ENCODE measurements around the gene MYBPC3.
A peak's percentile ranks its signal among the peaks of the same experiment; 100 is the strongest.

The MYBPC3 gene

DNA sequence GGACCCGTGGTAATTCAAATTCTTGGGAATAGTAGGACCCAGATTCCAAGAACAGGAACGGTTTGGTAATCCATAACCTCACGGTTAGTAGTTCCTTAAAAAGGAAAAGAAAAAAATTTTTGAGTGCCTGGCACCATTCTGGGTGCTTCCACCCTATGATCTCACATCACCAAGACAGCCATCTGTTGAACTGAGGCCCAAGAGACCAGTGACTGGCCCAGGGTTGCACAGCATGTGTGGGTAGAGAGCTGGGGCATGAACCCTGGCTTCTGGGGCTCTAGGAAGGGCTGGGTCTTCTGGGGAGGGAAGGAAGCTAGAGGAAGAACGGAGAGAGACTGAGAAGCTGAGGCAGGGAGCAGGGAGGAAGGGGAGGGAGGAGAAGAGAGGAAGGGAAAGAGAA, 30.6 kb upstream of the MYBPC3 start:
- no peak for DNase-seq

DNA sequence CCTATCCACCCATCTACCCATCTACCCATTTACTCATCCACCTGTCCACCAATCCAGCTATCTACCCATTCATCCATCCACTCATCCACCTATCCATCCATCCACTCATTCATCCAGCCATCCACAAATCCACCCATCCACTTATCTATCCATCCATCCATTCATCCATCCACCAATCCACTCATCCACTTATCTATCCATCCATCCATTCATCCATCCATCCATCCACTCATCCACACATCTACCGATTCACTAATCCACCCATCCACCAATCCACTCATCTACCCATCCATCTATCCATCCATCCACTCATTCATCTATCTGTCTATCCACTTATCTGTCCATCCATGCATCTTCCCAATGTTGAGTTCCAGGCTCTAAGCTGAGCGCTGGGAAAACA, 27.6 kb upstream of the MYBPC3 start:
- DNase-seq: no peak

DNA sequence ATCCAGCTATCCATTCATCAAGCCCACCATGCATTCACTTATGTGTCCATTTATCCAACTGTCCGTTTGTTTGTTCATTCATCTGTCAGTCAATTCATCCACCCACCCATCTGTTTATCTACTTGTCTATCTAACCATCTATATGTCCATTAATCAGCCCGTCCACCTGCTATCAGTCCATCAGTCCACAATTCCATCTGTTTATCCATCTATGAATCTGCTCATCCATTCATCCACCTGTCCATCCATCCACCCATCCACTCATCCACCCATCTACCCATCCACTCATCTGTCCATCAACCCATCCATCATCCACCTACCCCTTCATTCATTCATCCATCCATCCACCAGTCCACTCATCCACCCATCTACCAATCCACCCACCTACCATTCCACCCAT, 26.8 kb upstream of the MYBPC3 start:
- no peak for DNase-seq

DNA sequence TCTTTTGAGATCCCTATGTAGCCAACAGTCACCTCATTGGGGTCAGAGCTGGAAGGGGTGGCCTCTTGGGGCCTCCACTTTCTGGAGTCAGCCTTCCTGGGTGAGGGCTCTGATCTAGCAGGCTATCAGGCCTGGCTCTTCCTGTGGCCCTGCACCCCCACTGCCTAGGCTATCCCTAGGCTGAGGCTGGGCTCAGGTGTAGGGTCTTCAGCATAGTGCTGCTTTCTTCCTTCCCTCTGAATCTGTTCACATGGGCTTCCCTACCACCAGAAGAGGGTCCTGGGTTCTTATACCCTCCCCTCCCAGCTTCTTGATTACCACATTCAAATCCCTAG, 26.3 kb upstream of the MYBPC3 start:
- no peak for DNase-seq

DNA sequence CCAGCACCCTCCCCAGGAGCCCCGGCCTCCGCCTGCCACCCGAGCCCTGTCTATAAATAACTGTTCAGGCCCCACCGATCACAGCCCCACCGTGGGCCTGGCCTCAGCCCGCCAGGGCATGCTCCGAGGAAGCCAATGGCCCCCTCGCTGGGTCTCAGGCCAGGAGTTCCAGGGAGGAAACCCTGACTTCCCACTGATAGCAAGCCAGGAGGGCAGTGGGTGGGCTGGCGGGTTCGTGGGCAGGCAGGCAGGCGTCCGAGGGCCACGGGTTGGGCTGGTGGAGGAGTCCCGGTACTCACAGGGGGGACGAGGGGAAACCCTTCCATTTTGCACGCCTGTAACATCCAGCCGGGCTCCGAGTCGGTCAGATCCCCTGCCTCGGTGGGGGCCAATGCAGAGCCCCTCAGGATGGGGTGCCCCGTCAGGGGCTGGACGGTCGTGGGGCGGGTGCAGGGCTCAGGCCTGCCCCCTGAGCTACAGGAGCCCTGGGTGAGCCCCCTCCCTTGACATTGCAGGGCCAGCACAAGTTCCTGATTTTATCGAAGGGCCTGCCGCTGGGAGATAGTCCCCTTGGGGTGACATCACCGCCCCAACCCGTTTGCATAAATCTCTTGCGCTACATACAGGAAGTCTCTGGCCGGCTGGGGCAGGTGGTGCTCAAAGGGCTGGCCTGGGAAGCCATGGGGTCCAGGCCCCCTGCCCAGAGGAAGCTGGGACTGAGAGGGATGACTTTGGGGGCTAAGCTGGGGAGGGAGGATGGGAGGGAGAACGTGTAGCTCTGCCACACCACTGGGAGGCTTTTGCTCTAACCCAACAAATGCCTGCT, 25.7 kb upstream of the MYBPC3 start, which contains the start of gene SPI1:
Gene SPI1, minus strand, starts transcription at position 538 of the 826 bp plus-strand sequence. Its CDS starts 194 bp downstream, at position 344.
- no peak for DNase-seq

DNA sequence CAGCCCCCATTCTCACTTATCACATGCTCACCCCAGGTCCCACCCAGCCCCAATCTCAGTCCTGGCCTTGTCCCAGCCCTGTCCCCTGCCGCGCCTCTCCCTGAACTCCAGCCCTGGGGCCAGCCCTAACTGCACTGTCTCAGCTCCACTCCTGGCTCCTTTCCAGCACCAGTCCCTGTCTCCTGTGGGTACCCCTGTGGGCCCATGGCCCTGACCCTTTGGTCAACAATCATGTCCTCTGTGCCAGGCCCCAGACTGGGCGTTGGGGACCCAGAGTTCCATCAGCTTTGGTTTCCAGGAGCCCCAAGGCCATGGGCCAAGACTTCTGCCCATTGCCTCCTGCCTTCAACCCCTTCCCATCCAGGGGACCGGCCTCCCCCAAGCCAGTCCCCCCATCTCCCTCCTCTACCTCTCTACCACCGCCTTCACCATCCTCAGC, 25.1 kb upstream of the MYBPC3 start:
- no peak for DNase-seq

DNA sequence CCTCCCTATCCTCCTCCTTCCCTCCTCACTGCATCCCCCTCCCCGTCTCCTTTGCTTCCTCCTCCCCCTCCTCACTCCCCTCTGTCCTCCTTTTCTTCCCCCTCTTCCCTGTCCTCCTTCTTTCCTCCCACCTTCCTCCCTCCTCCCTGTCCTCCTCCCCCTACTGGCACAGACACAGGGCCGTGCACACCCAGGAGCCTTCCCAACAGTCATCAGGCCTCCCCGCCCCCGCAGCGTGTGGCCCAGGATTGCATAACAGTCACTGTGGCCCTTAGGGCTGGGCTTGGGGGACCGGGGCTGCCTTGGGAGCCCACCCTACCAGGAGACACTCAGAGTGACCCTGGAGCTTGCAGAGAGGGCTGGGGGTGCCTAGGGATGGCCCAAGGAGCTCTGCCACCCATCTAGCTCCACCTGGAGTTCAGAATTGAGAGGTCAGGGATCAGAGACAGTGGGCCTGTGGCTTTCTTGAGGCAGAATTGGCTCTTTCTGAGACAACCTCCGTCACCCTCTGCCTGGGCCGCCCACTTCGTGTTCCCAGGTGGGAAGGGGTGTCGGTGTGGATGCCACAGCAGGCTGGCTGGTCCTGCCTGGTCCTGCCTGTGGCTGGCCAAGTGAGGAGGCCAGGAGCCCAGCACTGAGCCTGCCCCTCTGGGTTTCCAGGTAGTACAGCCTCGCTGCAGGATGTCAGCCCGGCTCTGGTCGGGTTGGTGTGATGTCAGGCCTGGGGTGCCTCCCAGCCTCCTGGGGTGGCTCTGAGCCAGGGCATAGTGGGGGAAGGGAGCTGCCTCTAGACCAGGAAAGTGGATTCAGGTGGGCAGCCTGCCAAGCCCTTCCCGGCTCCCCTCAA, 24.2 kb upstream of the MYBPC3 start:
- no peak for DNase-seq

DNA sequence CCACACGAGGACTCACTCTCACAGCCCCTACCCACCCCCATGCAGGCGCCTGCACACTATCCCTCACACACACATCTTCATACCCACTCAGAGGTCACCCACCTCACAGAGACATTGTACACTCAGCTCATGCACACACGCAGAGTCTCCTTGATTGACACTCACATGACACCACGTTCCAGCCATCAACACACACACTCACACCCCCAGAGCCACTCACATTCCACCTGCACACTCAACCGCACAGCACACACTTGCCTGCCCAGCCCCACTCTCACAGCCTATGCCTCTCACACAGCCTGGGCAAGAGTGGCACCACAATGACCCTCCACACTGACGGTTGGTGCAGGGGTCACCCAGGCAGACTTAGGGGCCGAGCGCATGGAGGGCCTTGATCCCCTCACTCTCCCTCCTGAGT, 23.6 kb upstream of the MYBPC3 start:
- DNase-seq: no peak

DNA sequence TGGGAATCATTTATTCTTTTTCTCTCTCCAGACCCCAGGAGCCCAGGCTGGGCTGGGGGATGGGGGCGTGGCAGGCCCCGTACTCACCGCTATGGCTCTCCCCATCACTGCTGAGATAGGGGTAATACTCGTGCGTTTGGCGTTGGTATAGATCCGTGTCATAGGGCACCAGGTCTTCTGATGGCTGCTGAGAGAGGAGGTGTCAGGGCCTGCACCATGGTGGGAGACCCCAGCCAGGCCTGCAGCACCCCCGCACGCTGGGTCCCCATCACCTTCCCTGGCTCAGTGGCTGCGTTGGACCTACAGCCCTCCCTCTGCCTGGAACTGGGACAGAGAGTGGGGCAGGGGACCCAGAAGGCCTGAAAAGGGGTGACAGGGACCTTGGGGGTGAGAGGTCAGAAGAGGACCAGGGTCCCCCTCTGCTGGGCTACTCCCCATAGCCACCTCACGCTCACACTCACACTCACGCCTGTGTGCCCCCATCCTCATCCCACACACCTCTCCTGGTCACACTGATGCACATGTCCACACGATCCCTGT, 23.1 kb upstream of the MYBPC3 start:
- no peak for DNase-seq

DNA sequence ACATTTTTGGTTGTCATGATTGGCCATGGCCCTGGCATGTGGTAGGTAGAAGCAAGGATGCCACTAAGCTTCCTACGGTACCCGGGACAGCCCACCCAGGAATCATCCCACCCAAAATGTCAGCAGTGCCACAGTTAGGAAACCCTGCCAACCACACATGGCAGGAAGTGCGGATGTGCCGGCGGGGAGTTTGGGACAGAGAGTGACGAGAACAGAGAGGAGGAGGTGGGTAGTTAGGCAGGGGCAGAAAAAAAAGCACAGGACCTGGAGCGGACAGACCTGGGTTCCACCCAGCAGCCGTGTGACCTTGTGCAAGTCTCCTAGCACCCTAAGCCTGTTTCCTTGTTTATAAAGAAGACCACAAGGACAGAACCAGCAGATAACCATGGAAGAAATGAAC, 22.5 kb upstream of the MYBPC3 start:
- DNase-seq: no peak

DNA sequence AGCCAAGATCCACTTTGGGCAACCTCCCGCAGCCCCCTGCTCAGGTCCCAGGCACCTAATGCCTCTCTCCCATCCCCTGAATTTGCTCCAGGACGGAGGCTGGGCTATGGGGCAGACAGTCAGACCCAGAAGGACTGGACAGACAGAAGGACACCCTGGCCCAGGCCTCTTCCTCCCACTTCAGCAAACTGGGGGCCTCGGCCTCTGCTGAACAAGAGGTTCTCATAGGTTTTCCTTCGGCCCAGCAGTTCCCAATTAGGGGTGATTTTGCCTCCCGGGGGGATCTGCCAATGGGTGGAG, 22.2 kb upstream of the MYBPC3 start:
- DNase-seq: no peak

DNA sequence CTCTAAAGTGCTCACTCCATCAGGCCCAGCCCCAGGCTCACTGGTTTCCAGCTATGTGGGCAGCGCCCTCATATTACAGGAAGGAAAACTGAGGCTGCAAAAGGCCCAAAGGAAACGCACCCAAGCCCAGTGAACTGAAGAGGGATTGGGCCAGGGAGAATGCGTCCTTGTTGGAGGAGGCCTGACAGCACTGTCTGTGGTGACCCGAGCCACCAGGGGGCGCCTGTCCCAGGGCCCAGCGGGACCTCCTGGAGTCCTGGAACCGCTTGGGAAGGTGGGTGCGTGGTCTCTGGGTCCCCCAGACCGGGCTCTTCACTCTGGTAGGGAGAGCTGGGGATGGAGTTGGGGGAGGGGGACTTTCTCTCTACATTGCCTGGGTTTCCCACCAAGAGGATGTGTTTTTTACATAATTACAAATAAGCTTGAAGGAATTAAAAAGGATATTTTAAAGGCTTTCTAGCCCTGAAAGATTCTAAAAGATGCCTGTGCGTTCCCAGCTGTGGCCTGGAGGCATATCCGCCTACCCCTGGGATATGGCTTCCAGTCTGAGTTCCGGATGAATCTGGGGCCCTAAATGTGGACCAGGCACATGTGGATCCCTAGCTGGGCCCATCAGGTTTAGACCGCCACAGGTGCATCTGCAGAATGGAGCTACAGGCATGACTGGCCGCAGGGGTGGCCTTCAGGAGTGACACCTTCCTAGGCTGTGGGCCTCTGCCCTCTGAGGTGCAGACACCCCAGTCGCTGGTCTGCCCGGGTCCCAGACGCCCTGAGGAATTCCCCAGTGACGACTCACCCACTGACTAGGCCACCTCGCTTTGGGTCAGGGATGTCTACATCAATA, 21.6 kb upstream of the MYBPC3 start:
- peak; percentile 62 for DNase-seq

DNA sequence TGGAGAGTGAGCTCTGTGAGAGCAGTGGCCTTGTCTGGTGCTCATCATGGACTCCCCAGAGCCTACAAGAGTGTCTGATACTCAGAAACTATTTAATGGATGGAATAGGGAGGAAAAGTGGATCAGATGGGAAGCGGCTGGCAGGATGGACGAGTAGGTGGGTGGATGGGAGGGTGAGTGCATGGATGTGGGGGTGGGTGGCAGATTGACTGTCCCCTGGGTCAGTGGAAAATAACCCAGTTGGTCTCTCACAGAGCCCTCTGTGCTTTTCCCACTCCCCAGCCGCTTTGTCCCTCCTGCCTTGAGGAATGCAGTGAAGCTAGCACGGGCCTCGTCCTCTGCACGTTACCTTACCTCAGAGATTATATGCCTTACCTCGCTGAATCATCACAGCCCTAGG, 19.9 kb upstream of the MYBPC3 start:
- no peak for DNase-seq

DNA sequence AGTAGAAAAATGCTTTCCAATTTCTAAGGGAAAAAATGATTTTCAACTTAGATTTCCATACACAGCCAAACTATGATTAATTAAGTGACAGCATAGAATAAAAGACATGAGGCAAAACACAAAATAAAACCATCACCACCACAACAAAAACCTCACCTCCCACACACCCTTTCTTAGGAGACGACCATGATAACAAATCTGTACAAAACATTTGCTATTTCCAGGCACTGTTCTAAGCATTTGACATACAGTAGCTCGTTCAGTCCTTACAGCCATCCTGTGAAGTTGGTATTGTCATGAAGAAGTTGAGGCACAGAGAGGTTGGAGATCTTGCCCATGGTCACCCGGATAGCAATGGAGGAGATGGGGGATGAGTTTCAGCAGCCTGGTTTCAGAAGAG, 17.2 kb upstream of the MYBPC3 start:
- no peak for DNase-seq

DNA sequence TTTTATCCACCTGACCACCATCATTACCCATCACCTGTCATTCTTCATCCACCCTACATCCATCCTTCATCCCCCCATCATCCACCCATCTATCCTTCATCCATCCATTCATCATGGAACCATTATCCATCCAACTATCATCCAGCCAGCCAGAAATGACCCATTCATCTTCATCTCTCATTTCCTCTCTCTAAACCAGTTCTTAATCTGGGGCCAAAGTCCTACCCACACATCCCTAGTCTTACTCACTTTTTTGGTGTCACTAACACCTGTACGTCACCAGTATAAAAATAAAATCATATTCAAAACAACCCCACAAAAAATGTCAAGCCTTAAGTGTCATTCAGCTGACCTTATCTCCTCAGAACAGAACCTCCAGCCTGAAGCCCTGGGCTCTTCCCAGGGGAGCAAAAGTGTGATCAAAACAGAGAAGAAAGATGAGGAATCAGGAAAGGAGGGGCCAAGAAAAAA, 13.6 kb upstream of the MYBPC3 start:
- DNase-seq: no peak

DNA sequence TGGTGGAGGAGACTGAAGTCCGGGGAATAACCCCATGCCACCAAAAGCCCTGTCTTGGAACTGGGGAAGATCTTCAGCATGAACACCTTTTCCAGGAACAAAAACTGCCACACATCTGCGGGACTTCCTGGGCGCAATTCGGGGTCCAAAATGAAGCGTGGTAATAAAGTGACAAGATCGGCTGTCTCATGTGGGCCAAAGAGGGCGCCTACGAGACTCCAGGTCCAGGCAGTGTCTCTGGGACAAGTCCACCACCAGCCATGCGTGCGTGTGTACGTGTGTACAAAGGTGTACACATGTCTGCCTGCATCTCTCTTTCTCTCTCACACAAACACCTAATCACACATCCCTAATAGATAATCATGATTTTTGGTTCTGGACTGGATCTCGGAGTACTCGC, 8.9 kb upstream of the MYBPC3 start:
- DNase-seq: no peak

DNA sequence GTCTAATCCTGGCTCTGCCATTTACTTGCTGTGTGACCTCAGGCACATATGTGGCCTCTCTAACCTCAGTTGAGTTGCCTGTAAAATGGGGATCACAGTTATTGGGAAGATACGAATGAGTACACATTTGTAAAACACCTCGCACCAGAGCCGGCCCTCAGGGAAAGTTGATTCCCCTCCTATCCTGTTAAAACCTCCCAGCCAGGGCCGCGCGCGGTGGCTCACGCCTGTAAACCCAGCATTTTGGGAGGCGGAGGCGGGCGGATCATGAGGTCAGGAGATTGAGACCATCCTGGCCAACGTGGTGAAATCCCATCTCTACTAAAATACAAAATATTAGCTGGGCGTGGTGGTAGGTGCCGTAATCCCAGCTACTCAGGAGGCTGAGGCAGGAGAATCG, 7.8 kb upstream of the MYBPC3 start:
- no peak for DNase-seq

DNA sequence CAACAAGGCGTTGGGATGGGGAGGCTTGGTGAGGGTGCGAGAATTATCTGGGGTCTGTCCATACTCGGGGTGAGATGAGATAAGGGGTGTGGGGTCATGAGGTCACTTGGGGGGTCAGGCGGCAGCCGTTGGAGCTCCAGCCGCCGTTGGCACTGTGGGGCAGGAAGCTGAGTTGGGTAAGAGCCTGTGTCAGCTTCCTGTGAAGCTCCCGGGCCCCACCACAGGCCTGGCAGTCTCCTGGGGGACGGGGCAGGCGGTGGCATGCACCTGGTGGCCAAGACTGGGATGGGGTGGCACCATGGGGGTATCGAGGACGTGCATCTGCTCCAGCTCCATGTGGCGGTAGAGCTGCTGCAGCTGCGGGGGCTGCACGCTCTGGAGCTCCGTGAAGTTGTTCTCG, 7.1 kb upstream of the MYBPC3 start:
- no peak for DNase-seq

DNA sequence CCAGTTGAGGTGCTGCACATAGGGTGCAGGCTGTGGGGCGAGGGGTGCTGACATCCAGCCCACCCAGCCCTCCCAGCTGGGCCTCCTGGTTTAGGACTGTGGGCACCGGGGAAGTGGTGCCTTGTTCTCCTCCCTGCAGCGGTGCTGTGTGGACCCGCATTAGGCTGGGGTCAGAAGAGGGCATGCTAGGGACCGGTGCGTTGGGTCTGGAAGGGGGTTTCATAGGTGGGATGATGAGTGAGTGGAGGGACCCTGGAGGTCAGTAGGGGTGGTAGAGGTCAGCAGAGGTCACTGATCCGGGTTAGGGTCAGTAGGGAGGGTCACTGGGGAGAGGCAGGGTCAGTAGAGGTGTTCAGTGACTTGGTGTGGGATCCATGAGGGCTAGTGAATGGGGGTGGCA, 6.7 kb upstream of the MYBPC3 start:
- DNase-seq: no peak

DNA sequence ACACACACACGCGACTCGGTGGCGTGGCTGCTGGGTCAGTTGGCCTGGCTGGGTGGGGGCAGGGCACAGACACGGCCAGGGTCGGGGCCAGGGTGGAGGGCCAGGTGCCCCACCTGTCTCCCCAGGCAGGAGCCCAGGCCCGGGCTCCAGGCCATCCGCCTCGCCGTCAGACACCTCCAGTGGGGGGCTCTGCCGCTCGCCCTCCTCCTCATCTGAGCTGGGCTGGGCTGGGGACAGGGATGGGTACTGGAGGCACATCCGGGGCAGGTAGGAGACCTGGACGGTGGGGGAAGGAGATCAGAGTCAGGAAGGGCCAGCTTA, 6.2 kb upstream of the MYBPC3 start:
- no peak for DNase-seq

DNA sequence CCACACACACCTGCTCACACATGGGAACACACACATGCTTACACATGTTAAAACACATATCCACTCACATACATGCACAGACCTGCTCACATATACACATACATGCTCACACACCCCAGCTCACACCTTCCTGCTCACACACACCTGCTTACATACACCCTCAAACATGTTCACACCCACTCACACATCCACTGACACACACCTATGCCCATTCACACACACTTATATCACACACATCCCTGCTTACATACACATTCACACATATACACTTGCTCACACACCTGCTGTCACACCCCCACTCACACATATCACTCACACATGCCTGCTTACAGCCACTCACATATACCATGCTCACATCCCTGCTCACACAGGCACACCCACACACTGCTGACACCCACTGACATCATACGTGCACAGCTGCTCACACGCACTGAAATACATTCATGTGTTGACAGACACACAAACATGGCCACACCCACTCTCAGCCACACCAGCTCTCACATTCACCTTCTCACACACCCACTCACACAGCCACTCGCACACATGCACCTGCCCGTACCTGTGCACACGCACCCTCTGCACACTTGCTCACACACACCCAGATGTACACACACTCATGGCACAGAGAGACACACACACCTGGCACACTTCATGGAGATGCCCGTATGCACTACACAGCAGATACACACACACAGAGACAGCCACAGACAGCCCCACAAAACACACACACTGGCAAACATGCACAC, 5.7 kb upstream of the MYBPC3 start:
- no peak for DNase-seq

DNA sequence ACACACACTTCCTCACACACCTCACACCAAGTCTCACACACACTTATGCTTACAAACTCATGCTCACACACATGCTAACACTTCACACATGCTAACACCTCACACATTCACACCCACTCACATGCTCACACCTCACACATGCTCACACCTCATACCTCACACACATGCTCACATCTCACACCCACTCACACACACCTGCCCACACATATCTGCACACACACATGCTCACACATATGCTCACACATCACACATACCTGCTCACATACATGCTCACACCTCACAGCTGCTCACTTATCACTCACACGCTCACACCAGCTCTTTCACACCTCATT, 4.5 kb upstream of the MYBPC3 start:
- no peak for DNase-seq

Measured in NCI-H1436 (cell line).